SK-N-SH (cell line): ENCODE measurements around the gene POLR1D. TPM values are rescaled to one million over a fixed set of nuclear protein-coding genes. Genes with fewer than 3 reads are reported as not detected.

Experiments used
- CTCF ChIA-PET: fragments of 300-600, 350-600 bp; formaldehyde crosslinking; extraction: SDS; loops from one replicate; lab custom pipeline; 2021; lab: Yijun Ruan, JAX
- POLR2A ChIA-PET: fragments of 350-600 bp; sonication (Branson Sonifier 250); formaldehyde crosslinking; extraction: SDS; loops from one replicate; lab custom pipeline; 2020; ENCODE audit warnings: antibody characterized with exemption, inconsistent platforms; lab: Yijun Ruan, JAX
- DNase-seq: peaks from one replicate; pipeline ENCODE4 v3.0.0; 2012
- H2AFZ ChIP-seq: fragments of 200-600 bp; sonication (generic); 2 replicates; pipeline ENCODE4 v1.8.1; 2016; ENCODE audit warnings: antibody characterized with exemption, mild to moderate bottlenecking, low read depth
- H3F3A ChIP-seq: fragments of 200-600 bp; sonication (generic); replicated peaks from 2 replicates; pipeline ENCODE3; 2016; ENCODE audit warnings: antibody characterized with exemption, mild to moderate bottlenecking; ENCODE audit not compliant: insufficient read depth
- H3K27ac ChIP-seq, 2 experiments: fragments of 200-500 bp in 1 of 2; fragments of 200-600 bp in 1 of 2; sonication (Bioruptor generic) in 1 of 2; sonication (generic), shearing (Covaris generic) in 1 of 2; 2 replicates each; pipeline versions ENCODE4 v1.5.1 to v1.6.1; 2014 to 2016; ENCODE audit warnings: low read depth in 2 of 2, inconsistent platforms in 1 of 2, low read length in 1 of 2, mild to moderate bottlenecking in 1 of 2, mixed read lengths in 1 of 2
- H3K27me3 ChIP-seq: fragments of 200-600 bp; sonication (generic), shearing (Covaris generic); 2 replicates; pipeline ENCODE4 v1.6.1; 2016; ENCODE audit warnings: mixed run types; ENCODE audit not compliant: insufficient read depth
- H3K36me3 ChIP-seq, 2 experiments: fragments of 200-500 bp in 1 of 2; fragments of 200-600 bp in 1 of 2; sonication (Bioruptor generic) in 1 of 2; sonication (generic) in 1 of 2; replicated peaks in 1 of 2; 2 replicates each; pipeline versions ENCODE3 to v1.5.1; 2014 to 2016; ENCODE audit warnings: low read length in 1 of 2, mild to moderate bottlenecking in 1 of 2; ENCODE audit not compliant: insufficient read depth in 2 of 2, control insufficient read depth in 1 of 2
- H3K4me1 ChIP-seq, 2 experiments: fragments of 200-500 bp in 1 of 2; fragments of 200-600 bp in 1 of 2; sonication (Bioruptor generic) in 1 of 2; sonication (generic), shearing (Covaris generic) in 1 of 2; 2 replicates each; pipeline versions ENCODE4 v1.5.1 to v1.6.1; 2014 to 2016; ENCODE audit warnings: low read depth in 1 of 2, low read length in 1 of 2, mixed run types in 1 of 2; ENCODE audit not compliant: insufficient read depth in 2 of 2, control insufficient read depth in 1 of 2
- H3K4me2 ChIP-seq: fragments of 200-600 bp; sonication (generic), shearing (Covaris generic); 2 replicates; pipeline ENCODE4 v1.6.1; 2017; ENCODE audit warnings: mixed run types
- H3K4me3 ChIP-seq, 2 experiments: fragments of 200-500 bp in 1 of 2; fragments of 200-600 bp in 1 of 2; sonication (Bioruptor generic) in 1 of 2; sonication (generic), shearing (Covaris generic) in 1 of 2; 2 replicates each; pipeline versions ENCODE4 v1.5.1 to v1.8.1; 2014 to 2016; ENCODE audit warnings: low read depth in 2 of 2, inconsistent platforms in 1 of 2, low read length in 1 of 2, mild to moderate bottlenecking in 1 of 2, mixed read lengths in 1 of 2, moderate library complexity in 1 of 2
- H3K79me2 ChIP-seq: fragments of 200-600 bp; sonication (generic); 2 replicates; pipeline ENCODE4 v1.8.1; 2017; ENCODE audit warnings: mild to moderate bottlenecking; ENCODE audit not compliant: insufficient read depth
- H3K9ac ChIP-seq: fragments of 200-600 bp; sonication (generic); 2 replicates; pipeline ENCODE4 v1.6.1; 2017; ENCODE audit warnings: mixed run types
- H3K9me2 ChIP-seq: fragments of 200-600 bp; sonication (generic); 2 replicates; pipeline ENCODE4 v1.6.1; 2017; ENCODE audit warnings: mixed run types
- H3K9me3 ChIP-seq: fragments of 200-600 bp; sonication (generic); 2 replicates; pipeline ENCODE4 v1.6.1; 2017; ENCODE audit warnings: mixed run types, mild to moderate bottlenecking, moderate library complexity
- H4K20me1 ChIP-seq: fragments of 200-600 bp; sonication (generic); 2 replicates; pipeline ENCODE4 v1.6.1; 2017; ENCODE audit warnings: mild to moderate bottlenecking, mixed run types; ENCODE audit not compliant: insufficient read depth
- CTCF ChIP-seq: fragments of 200-600 bp; sonication (generic); IDR thresholded peaks from 2 replicates; pipeline ENCODE4 v1.6.1; 2017; ENCODE audit warnings: antibody characterized with exemption, mild to moderate bottlenecking, moderate library complexity
- ELF1 ChIP-seq: IDR thresholded peaks from 2 replicates; pipeline ENCODE4 v1.4.0; 2012
- EZH2phosphoT487 ChIP-seq: fragments of 200-600 bp; sonication (generic); IDR thresholded peaks from 2 replicates; pipeline ENCODE4 v1.6.1; 2017; ENCODE audit warnings: low read depth, mixed run types, mild to moderate bottlenecking, antibody characterized with exemption, moderate library complexity, borderline replicate concordance
- FOXM1 ChIP-seq: IDR thresholded peaks from 2 replicates; pipeline ENCODE4 v1.4.0; 2012; ENCODE audit warnings: low read depth, mild to moderate bottlenecking
- GATA2 ChIP-seq: sonication (generic); formaldehyde crosslinking; IDR thresholded peaks from 2 replicates; pipeline ENCODE4 v1.5.0; 2020; ENCODE audit warnings: mild to moderate bottlenecking, missing genetic modification reagents
- IRF3 ChIP-seq: fragments of 150-350 bp; IDR thresholded peaks from 2 replicates; pipeline ENCODE4 v1.6.1; 2016; ENCODE audit warnings: mild to moderate bottlenecking, low read depth, low read length
- JUND ChIP-seq: IDR thresholded peaks from 2 replicates; pipeline ENCODE4 v1.4.0; 2012
- MAX ChIP-seq: IDR thresholded peaks from 2 replicates; pipeline ENCODE4 v1.4.0; 2012; ENCODE audit warnings: low read depth
- PBX3 ChIP-seq: IDR thresholded peaks from 2 replicates; pipeline ENCODE4; 2012
- RAD21 ChIP-seq: IDR thresholded peaks from 2 replicates; pipeline ENCODE4 v1.6.1; 2012; ENCODE audit warnings: mild to moderate bottlenecking, low read length
- SIN3A ChIP-seq: IDR thresholded peaks from 2 replicates; pipeline ENCODE4 v1.6.1; 2012; ENCODE audit warnings: low read depth, mild to moderate bottlenecking, low read length, moderate library complexity, borderline replicate concordance
- SMC3 ChIP-seq: IDR thresholded peaks from 2 replicates; pipeline ENCODE4 v1.6.1; 2012; ENCODE audit warnings: low read depth, low read length, improper control_type of control experiment
- TEAD4 ChIP-seq: IDR thresholded peaks from 2 replicates; pipeline ENCODE4 v1.4.0; 2012; ENCODE audit warnings: mild to moderate bottlenecking, borderline replicate concordance; ENCODE audit not compliant: insufficient read depth
- USF1 ChIP-seq: IDR thresholded peaks from 2 replicates; pipeline ENCODE4 v1.4.0; 2012; ENCODE audit warnings: low read depth, borderline replicate concordance
- YY1 ChIP-seq: IDR thresholded peaks from 2 replicates; pipeline ENCODE4 v1.4.0; 2012; ENCODE audit warnings: low read depth, mild to moderate bottlenecking
- WGBS: methylation state at CpG from one replicate; pipeline ENCODE4 v1.1.6; 2017; ENCODE audit warnings: low lambda C conversion rate; 5-methylcytosine and 5-hydroxymethylcytosine counted together
- polyA plus RNA-seq, 3 experiments: library from polyadenylated mRNA; depleted of rRNA; stranded (reverse); fragments of >200 nt; gene quantifications; 2 replicates each; pipeline ENCODE4 v1.2.3, GENCODE V29; 2012

POLR1D gene
- polyA plus RNA-seq, 1 of the 3 experiments (the other 2 are of a cell fraction) = 150 TPM

GRCh38 chr13:27636589-27637288, 15.0 kb downstream of the POLR1D start:
- H3K9me2 ChIP-seq = no peaks in the 10 kb centered on the region
- H3K36me3 ChIP-seq = peaks cover 6 to 16% of the 10 kb centered on the region in 2 experiments
- H3K9ac ChIP-seq = no peak overlapping the region
- no peak overlapping the region for H3K27ac ChIP-seq
- TF ChIP-seq MAX (no peak), TEAD4 (no peak), USF1 (no peak), YY1 (no peak), CTCF (no peak), SIN3A (no peak), FOXM1 (no peak)
- TF ChIP-seq, all 33 proteins: peak for 0
- no peak overlapping the region for H3K4me3 ChIP-seq
- H3K9me3 ChIP-seq = no peaks in the 10 kb centered on the region
- H3K27me3 ChIP-seq = no peaks in the 10 kb centered on the region
- POLR2A ChIA-PET = no interaction called here
- WGBS = 66% methylated on average over 6 of the region's 6 CpGs
- H2AFZ ChIP-seq = no peak overlapping the region
- no peaks in the 10 kb centered on the region for H3F3A ChIP-seq
- H3K79me2 ChIP-seq = peaks cover 65% of the 10 kb centered on the region
- H3K4me2 ChIP-seq = peak overlapping the region; percentile 9; the same call in 1 of the 2 replicates
- H4K20me1 ChIP-seq = peaks cover 44% of the 10 kb centered on the region
- DNase-seq = no peak
- H3K4me1 ChIP-seq = peaks cover 7 to 16% of the 10 kb centered on the region in 2 experiments; a peak in 3 of 4 replicates
- CTCF ChIA-PET = interaction anchor here (1.2 kb wide), 1 partner anchor 12 kb away, joined by 3 read pairs; no protein-coding TSS in a partner anchor

GRCh38 chr13:27637289-27637626, 15.6 kb downstream of the POLR1D start:
- no peak overlapping the region for H3K4me2 ChIP-seq

More at GRCh38 chr13:27637289-27637626, 15.6 kb downstream of the POLR1D start:
- no peaks in the 10 kb centered on the region for H3K9me3 ChIP-seq
- H3K36me3 ChIP-seq = peaks cover 6 to 12% of the 10 kb centered on the region in 2 experiments
- POLR2A ChIA-PET = no interaction called here
- CTCF ChIA-PET = interaction anchor here (1.2 kb wide), 1 partner anchor 12 kb away, joined by 3 read pairs; no protein-coding TSS in a partner anchor
- no peak for TF ChIP-seq EZH2phosphoT487
- no peak for TF ChIP-seq MAX
- TF ChIP-seq FOXM1 = no peak
- TF ChIP-seq RAD21 = no peak
- TF ChIP-seq SMC3 = no peak
- TF ChIP-seq ELF1 = no peak
- TF ChIP-seq GATA2 (CRISPR knock-in tag) = no peak
- no peak for TF ChIP-seq PBX3
- TF ChIP-seq USF1 = no peak
- TF ChIP-seq JUND = no peak
- TF ChIP-seq IRF3 = no peak
- TF ChIP-seq, all 33 proteins: peak for 0
- no peak overlapping the region for H2AFZ ChIP-seq
- H3K27me3 ChIP-seq = no peaks in the 10 kb centered on the region
- no peak overlapping the region for H3K27ac ChIP-seq
- peaks cover 9 to 16% of the 10 kb centered on the region in 2 experiments; a peak in 3 of 4 replicates for H3K4me1 ChIP-seq
- no peaks in the 10 kb centered on the region for H3K9me2 ChIP-seq
- no peak overlapping the region for H3K9ac ChIP-seq
- peaks cover 61% of the 10 kb centered on the region for H3K79me2 ChIP-seq
- DNase-seq = no peak
- no peaks in the 10 kb centered on the region for H3F3A ChIP-seq
- H3K4me3 ChIP-seq = no peak overlapping the region
- WGBS = 100% methylated on average over 1 of the region's 1 CpG
- H4K20me1 ChIP-seq = peaks cover 45% of the 10 kb centered on the region
